SH-SY5Y (cell line): ENCODE data around the gene PDE4D.

Source experiments
- GATA2 ChIP-seq: IDR thresholded peaks from 2 replicates; pipeline ENCODE4 v1.6.1; 2011; ENCODE audit warnings: mild to moderate bottlenecking, low read depth, low read length
- GATA3 ChIP-seq: IDR thresholded peaks from 2 replicates; pipeline ENCODE4 v1.6.1; 2011; ENCODE audit warnings: low read depth, mild to moderate bottlenecking, low read length, moderate library complexity

DNA sequence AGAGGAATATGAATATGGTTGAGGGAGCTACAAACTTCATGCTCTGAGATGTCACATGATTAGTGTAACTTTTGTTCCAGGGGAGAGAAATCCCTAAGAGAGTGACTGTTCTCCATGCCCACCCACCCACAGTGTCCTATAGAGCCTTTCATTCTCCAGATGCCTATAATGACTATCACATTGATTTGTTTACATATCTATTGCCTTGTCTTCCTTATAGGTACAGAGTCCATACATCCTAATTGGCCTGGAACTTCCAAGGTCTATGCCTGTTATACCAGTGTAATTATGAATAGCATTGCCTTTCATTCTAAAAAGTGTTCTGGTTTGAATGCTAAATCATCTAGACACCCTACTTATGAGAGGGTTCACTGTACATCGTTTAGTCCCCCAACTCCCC is 835.3 kb downstream of the PDE4D start:
- TF ChIP-seq GATA2 (no peak), GATA3 (no peak)
